Activated naive CD4-positive, alpha-beta T cell treated with anti-CD3 and anti-CD28 coated beads, Interleukin-2, amount 50 U/mL, for 72 hours (primary cell): ENCODE results near the gene PID1. TPM values are rescaled to one million over a fixed set of nuclear protein-coding genes. Genes with fewer than 3 reads are reported as not detected.

Experiments used
- ATAC-seq, 2 donors: fragments of 150-1000 bp; cut with Tn5 transposase; 2 replicates each; pipeline ENCODE4 v1.10.0; 2021; ENCODE audit warnings: mild to moderate bottlenecking in 2 of 2, moderate library complexity in 2 of 2
- DNase-seq, 2 donors: peaks; one replicate each; pipeline ENCODE4 v3.0.0; 2021 to 2022; ENCODE audit warnings: low spot score in 2 of 2
- H3K27ac Mint-ChIP-seq, 2 donors: one replicate each; pipeline ENCODE4 v1.8.0; 2022; ENCODE audit warnings: mild to moderate bottlenecking in 2 of 2, mixed read lengths in 2 of 2
- H3K36me3 Mint-ChIP-seq, 2 donors: one replicate each; pipeline ENCODE4 v1.8.0; 2022; ENCODE audit warnings: mixed read lengths in 2 of 2
- H3K9me3 Mint-ChIP-seq, 2 donors: one replicate each; pipeline ENCODE4 v1.8.0; 2022; ENCODE audit warnings: mixed read lengths in 2 of 2
- total RNA-seq, 2 donors: library from RNA; stranded (reverse); gene quantifications; one replicate each; pipeline ENCODE4 v1.2.3, GENCODE V29; 2022

PID1 gene
- total RNA-seq, 2 donors from 2014 or later: not detected

- Mint-ChIP-seq H3K36me3 (peaks cover 0 to 11% of the 10 kb centered on the region in 2 donors), H3K9me3 (peaks cover 16 to 22% of the 10 kb centered on the region in 2 donors), H3K27ac (no peak overlapping the region)
- DNase-seq (no peak), ATAC-seq (no peak)
Observed at GRCh38 chr2:229237270-229237669, 33.8 kb downstream of the PID1 start.

- no peak overlapping the region for H3K27ac Mint-ChIP-seq
- no peak for DNase-seq
- peaks cover 0 to under 1% of the 10 kb centered on the region in 2 donors for H3K36me3 Mint-ChIP-seq
Observed at GRCh38 chr2:229235131-229235914, 35.8 kb downstream of the PID1 start.

GRCh38 chr2:229231885-229232284 is 39.2 kb downstream of the PID1 start:
- ATAC-seq: no peak
- no peak for DNase-seq
- Mint-ChIP-seq H3K36me3 (no peaks in the 10 kb centered on the region), H3K27ac (no peak overlapping the region), H3K9me3 (peaks cover 3 to 7% of the 10 kb centered on the region in 2 donors)

More at GRCh38 chr2:229235131-229235914, 35.8 kb downstream of the PID1 start:
- no peak for ATAC-seq
- peaks cover 9 to 12% of the 10 kb centered on the region in 2 donors for H3K9me3 Mint-ChIP-seq

GRCh38 chr2:229231328-229231868 is 39.7 kb downstream of the PID1 start:
- no peak overlapping the region for H3K27ac Mint-ChIP-seq
- ATAC-seq (no peak), DNase-seq (no peak)
- no peaks in the 10 kb centered on the region for H3K36me3 Mint-ChIP-seq
- H3K9me3 Mint-ChIP-seq: peaks cover 2 to 5% of the 10 kb centered on the region in 2 donors

- DNase-seq (no peak), ATAC-seq (no peak)
- H3K9me3 Mint-ChIP-seq: peaks cover 0 to 3% of the 10 kb centered on the region in 2 donors
- no peaks in the 10 kb centered on the region for H3K36me3 Mint-ChIP-seq
- H3K27ac Mint-ChIP-seq: no peak overlapping the region
Observed at GRCh38 chr2:229230911-229231310, 40.2 kb downstream of the PID1 start.

- Mint-ChIP-seq H3K36me3 (no peaks in the 10 kb centered on the region), H3K27ac (no peak overlapping the region), H3K9me3 (peaks cover 0 to 3% of the 10 kb centered on the region in 2 donors)
- DNase-seq (no peak), ATAC-seq (no peak)
Observed at GRCh38 chr2:229230256-229230655, 40.8 kb downstream of the PID1 start.

GRCh38 chr2:229226382-229226781 is 44.7 kb downstream of the PID1 start:
- Mint-ChIP-seq H3K9me3 (peaks cover 11% of the 10 kb centered on the region in 2 donors), H3K27ac (no peak overlapping the region), H3K36me3 (peaks cover 0 to 7% of the 10 kb centered on the region in 2 donors)
- DNase-seq (no peak), ATAC-seq (no peak)

GRCh38 chr2:229223107-229223506 is 48.0 kb downstream of the PID1 start:
- Mint-ChIP-seq H3K27ac (no peak overlapping the region), H3K9me3 (peaks cover 17 to 18% of the 10 kb centered on the region in 2 donors), H3K36me3 (peaks cover 0 to 9% of the 10 kb centered on the region in 2 donors)
- ATAC-seq (no peak), DNase-seq (no peak)

GRCh38 chr2:229221641-229222040 is 49.4 kb downstream of the PID1 start:
- Mint-ChIP-seq H3K9me3 (peaks cover 17 to 18% of the 10 kb centered on the region in 2 donors), H3K36me3 (peaks cover 0 to 9% of the 10 kb centered on the region in 2 donors), H3K27ac (no peak overlapping the region)
- DNase-seq (no peak), ATAC-seq (no peak)

GRCh38 chr2:229220254-229220653 is 50.8 kb downstream of the PID1 start:
- H3K9me3 Mint-ChIP-seq: peaks cover 17 to 18% of the 10 kb centered on the region in 2 donors
- DNase-seq: no peak
- H3K27ac Mint-ChIP-seq: no peak overlapping the region
- ATAC-seq: no peak
- H3K36me3 Mint-ChIP-seq: peaks cover 0 to 9% of the 10 kb centered on the region in 2 donors

GRCh38 chr2:229218329-229218921 is 52.7 kb downstream of the PID1 start:
- DNase-seq (no peak), ATAC-seq (no peak)
- Mint-ChIP-seq H3K27ac (no peak overlapping the region), H3K9me3 (peaks cover 18 to 21% of the 10 kb centered on the region in 2 donors), H3K36me3 (peaks cover 0 to 9% of the 10 kb centered on the region in 2 donors)

GRCh38 chr2:229212241-229212640 is 58.8 kb downstream of the PID1 start:
- H3K27ac Mint-ChIP-seq: no peak overlapping the region
- H3K36me3 Mint-ChIP-seq: no peaks in the 10 kb centered on the region
- no peak for DNase-seq
- no peak for ATAC-seq
- peaks cover 0 to 11% of the 10 kb centered on the region in 2 donors for H3K9me3 Mint-ChIP-seq

- no peak overlapping the region for H3K27ac Mint-ChIP-seq
- no peak for ATAC-seq
- H3K36me3 Mint-ChIP-seq: no peaks in the 10 kb centered on the region
- DNase-seq: no peak
- H3K9me3 Mint-ChIP-seq: peaks cover 0 to 11% of the 10 kb centered on the region in 2 donors
Observed at GRCh38 chr2:229210641-229211040, 60.4 kb downstream of the PID1 start.

GRCh38 chr2:229206548-229206947 is 64.5 kb downstream of the PID1 start:
- DNase-seq (no peak), ATAC-seq (no peak)
- Mint-ChIP-seq H3K27ac (no peak overlapping the region), H3K9me3 (peaks cover 0 to 7% of the 10 kb centered on the region in 2 donors), H3K36me3 (no peaks in the 10 kb centered on the region)

GRCh38 chr2:229205704-229206103 is 65.4 kb downstream of the PID1 start:
- peaks cover 0 to 7% of the 10 kb centered on the region in 2 donors for H3K9me3 Mint-ChIP-seq
- H3K27ac Mint-ChIP-seq: no peak overlapping the region
- ATAC-seq: no peak
- no peak for DNase-seq
- H3K36me3 Mint-ChIP-seq: no peaks in the 10 kb centered on the region

GRCh38 chr2:229202646-229203045 is 68.4 kb downstream of the PID1 start:
- no peak overlapping the region for H3K27ac Mint-ChIP-seq
- peaks cover 0 to 2% of the 10 kb centered on the region in 2 donors for H3K9me3 Mint-ChIP-seq
- no peaks in the 10 kb centered on the region for H3K36me3 Mint-ChIP-seq
- DNase-seq (no peak), ATAC-seq (no peak)

- H3K36me3 Mint-ChIP-seq: no peaks in the 10 kb centered on the region
- no peaks in the 10 kb centered on the region for H3K9me3 Mint-ChIP-seq
- ATAC-seq: no peak
- DNase-seq: no peak
- no peak overlapping the region for H3K27ac Mint-ChIP-seq
Observed at GRCh38 chr2:229201521-229201920, 69.6 kb downstream of the PID1 start.
